K562 (cell line): ENCODE measurements around the gene ETHE1. TPM values are rescaled to one million over a fixed set of nuclear protein-coding genes. Genes with fewer than 3 reads are reported as not detected.

ENCODE experiments used
- ATF7 ChIP-seq: fragments of 450-650 bp; IDR thresholded peaks from 2 replicates; pipeline ENCODE4 v1.7.1; 2014; ENCODE audit warnings: mild to moderate bottlenecking, moderate library complexity
- BRF1 ChIP-seq: IDR thresholded peaks from 3 replicates; pipeline ENCODE4 v1.6.1; 2011; ENCODE audit warnings: borderline replicate concordance, mild to moderate bottlenecking; ENCODE audit not compliant: insufficient read length; ENCODE audit errors: extremely low read depth
- CCNT2 ChIP-seq: IDR thresholded peaks from 2 replicates; pipeline ENCODE4 v1.6.1; 2011; ENCODE audit warnings: borderline replicate concordance, low read depth, mild to moderate bottlenecking, moderate library complexity, mixed read lengths, low read length; ENCODE audit not compliant: insufficient read length; ENCODE audit errors: extremely low read depth
- DPF2 ChIP-seq: fragments of 450-650 bp; IDR thresholded peaks from 2 replicates; pipeline ENCODE4 v1.6.1; 2016
- E2F8 ChIP-seq: fragments of 450-650 bp; IDR thresholded peaks from 2 replicates; pipeline ENCODE4 v1.7.1; 2018; ENCODE audit warnings: mild to moderate bottlenecking, low read depth; ENCODE audit not compliant: partially characterized antibody
- EGR1 ChIP-seq: fragments of 450-650 bp; conservative IDR thresholded peaks from 2 replicates; pipeline ENCODE4 v1.6.1; 2017; ENCODE audit warnings: mild to moderate bottlenecking
- HDAC1 ChIP-seq, 2 experiments: fragments of 450-650 bp; IDR thresholded peaks; 2 replicates each; pipeline ENCODE4 v1.6.1; 2016 to 2017; ENCODE audit warnings: inconsistent platforms in 1 of 2, mild to moderate bottlenecking in 1 of 2, moderate library complexity in 1 of 2
- HNRNPK ChIP-seq: fragments of 200-400 bp; formaldehyde crosslinking; IDR thresholded peaks from one replicate; pipeline ENCODE4 v1.6.1; 2018; ENCODE audit warnings: mild to moderate bottlenecking, low read depth, low read length; ENCODE audit not compliant: poor library complexity, severe bottlenecking
- KDM4B ChIP-seq, 2 experiments: fragments of 450-650 bp in 1 of 2; sonication (generic) in 1 of 2; IDR thresholded peaks; 2 replicates each; pipeline ENCODE4 v1.6.1; 2016 to 2017; ENCODE audit warnings: borderline replicate concordance in 2 of 2, antibody characterized with exemption in 1 of 2, low read depth in 1 of 2, mild to moderate bottlenecking in 1 of 2
- NEUROD1 ChIP-seq: fragments of 150-350 bp; IDR thresholded peaks from 2 replicates; pipeline ENCODE4 v1.6.1; 2014; ENCODE audit warnings: borderline replicate concordance, low read length, low read depth; ENCODE audit not compliant: partially characterized antibody
- NONO ChIP-seq, 2 experiments: fragments of 200-400 bp in 1 of 2; fragments of 450-650 bp in 1 of 2; formaldehyde crosslinking in 1 of 2; IDR thresholded peaks; 2 replicates each; pipeline ENCODE4 v1.6.1; 2017; ENCODE audit warnings: low read depth in 2 of 2, mild to moderate bottlenecking in 2 of 2, moderate library complexity in 2 of 2, low read length in 1 of 2
- NR2C2 ChIP-seq, 2 experiments: fragments of 200-800 bp in 1 of 2; sonication (Bioruptor generic) in 1 of 2; sonication (generic) in 1 of 2; formaldehyde crosslinking in 1 of 2; IDR thresholded peaks; 2 replicates each; pipeline versions ENCODE4 v1.6.1 to v1.8.0; 2016 to 2022; ENCODE audit warnings: mild to moderate bottlenecking in 1 of 2, missing compliant biosample characterization in 1 of 2, missing genetic modification characterization in 1 of 2, missing genetic modification reagents in 1 of 2
- PCBP1 ChIP-seq: fragments of 200-400 bp; formaldehyde crosslinking; IDR thresholded peaks from 2 replicates; pipeline ENCODE4 v1.6.1; 2018; ENCODE audit warnings: mild to moderate bottlenecking, low read depth, low read length; ENCODE audit not compliant: poor library complexity, severe bottlenecking
- SFPQ ChIP-seq: fragments of 200-400 bp; formaldehyde crosslinking; IDR thresholded peaks from 2 replicates; pipeline ENCODE4 v1.6.1; 2017; ENCODE audit warnings: mild to moderate bottlenecking, low read depth, low read length, moderate library complexity
- SOX6 ChIP-seq: fragments of 450-650 bp; IDR thresholded peaks from 2 replicates; pipeline ENCODE4 v1.6.1; 2014; ENCODE audit warnings: mild to moderate bottlenecking
- TARDBP ChIP-seq: fragments of 450-650 bp; IDR thresholded peaks from 2 replicates; pipeline ENCODE4 v1.6.1; 2016
- TCF15 ChIP-seq: fragments of 250-450 bp; sonication (Bioruptor Pico); IDR thresholded peaks from 2 replicates; pipeline ENCODE4 v1.8.0; 2022; ENCODE audit warnings: moderate library complexity, mild to moderate bottlenecking, inconsistent platforms
- THAP12 ChIP-seq: fragments of 250-450 bp; sonication (Bioruptor Pico); IDR thresholded peaks from 2 replicates; pipeline ENCODE4 v1.9.0; 2021; ENCODE audit warnings: mild to moderate bottlenecking, inconsistent platforms
- ZNF311 ChIP-seq: fragments of 250-450 bp; sonication (Bioruptor Pico); IDR thresholded peaks from 2 replicates; pipeline ENCODE4 v1.4.0; 2020; ENCODE audit warnings: mild to moderate bottlenecking, moderate library complexity
- polyA plus RNA-seq, 8 experiments: library from polyadenylated mRNA; depleted of rRNA in 4 of 8; stranded (reverse) in 5 of 8; unstranded in 3 of 8; fragments of >200 nt; fragmentation: Nextera tagmentation in 2 of 8; fragmentation: Illumina TruSeq in 1 of 8; extraction: Ambion mirVana in 2 of 8; extraction: Trizol in 1 of 8; gene quantifications; 2 replicates each; pipeline versions ENCODE4 v1.2.1 to v1.2.3, GENCODE V29; 2011 to 2014; ENCODE audit warnings: inconsistent platforms in 1 of 8, missing spikeins in 1 of 8
- total RNA-seq, 7 experiments: library from RNA; depleted of rRNA in 6 of 7; stranded (reverse); fragments of >200 nt in 6 of 7; fragmentation: Illumina TruSeq in 2 of 7; extraction: Trizol in 2 of 7; gene quantifications; 2 replicates each; pipeline versions ENCODE4 v1.2.1 to v1.2.3, GENCODE V29; 2011 to 2021; ENCODE audit warnings: low replicate concordance in 1 of 7

ETHE1 gene
- total and polyA plus RNA-seq, 9 of the 15 experiments (the other 6 are each of a cell fraction or from before 2014, with no cell fraction given) = 2.9 to 21.0 (median 10.2) TPM

GRCh38 chr19:43532962-43533545, 6.1 kb upstream of the ETHE1 start, which contains the start of gene ZNF575 (continued):
- TF ChIP-seq HDAC1 (IDR thresholded peaks at IDR 0.05) (peak in 1 of 2 experiments; percentile 66; a peak in 1 of 4 replicates), BRF1 (no peak), DPF2 (peak; percentile 31; the same call in 1 of the 2 replicates), SOX6 (peak; percentile 46; the same call in 1 of the 2 replicates), ZNF311 (no peak), CCNT2 (peak; percentile 89), HNRNPK (no peak), TCF15 (CRISPR knock-in tag) (no peak), ATF7 (peak; percentile 72), THAP12 (CRISPR knock-in tag) (0 out of 2 replicates have a peak, but pooled peaks have one; percentile 32), EGR1 (peak; percentile 89), KDM4B (IDR thresholded peaks at IDR 0.05; ENCODE audit: borderline replicate concordance in 2 of 2, low read depth in 1 of 2) (peak in 1 of 2 experiments; percentile 38; a peak in 1 of 4 replicates), NONO (IDR thresholded peaks at IDR 0.05; ENCODE audit: low read depth in 2 of 2, low read length in 1 of 2) (peak in 1 of 2 experiments; percentile 86; a peak in 2 of 4 replicates), E2F8 (peak; percentile 61), NEUROD1 (peak; percentile 45), SFPQ (no peak), TARDBP (peak; percentile 81; the same call in 1 of the 2 replicates), PCBP1 (peak; percentile 64), NR2C2 (CRISPR knock-in tag; IDR thresholded peaks at IDR 0.05) (0 out of 2 replicates have a peak, but pooled peaks have one; percentile 38), NR2C2 (tag; IDR thresholded peaks at IDR 0.05) (no peak)
